GM12878 (cell line): Measurements from ENCODE around the gene ASPHD1.

Experiments
- BHLHE40 ChIP-seq, 2 experiments: fragments of 450-650 bp in 1 of 2; IDR thresholded peaks; 2 replicates each; pipeline ENCODE4 v1.6.1; 2011 to 2017; ENCODE audit warnings: low read depth in 2 of 2, borderline replicate concordance in 1 of 2, improper control_type of control experiment in 1 of 2, low read length in 1 of 2, mild to moderate bottlenecking in 1 of 2
- GATAD2B ChIP-seq: fragments of 450-650 bp; conservative IDR thresholded peaks from 2 replicates; pipeline ENCODE4 v1.6.1; 2017; ENCODE audit warnings: low read depth, mild to moderate bottlenecking, moderate library complexity
- MEF2A ChIP-seq: IDR thresholded peaks from 2 replicates; pipeline ENCODE4 v1.6.1; 2011; ENCODE audit warnings: low read depth, mild to moderate bottlenecking, low read length, moderate library complexity; ENCODE audit not compliant: insufficient read depth
- PML ChIP-seq: IDR thresholded peaks from 2 replicates; pipeline ENCODE4 v1.6.1; 2012; ENCODE audit warnings: low read length, inconsistent platforms
- POLR2A ChIP-seq: IDR thresholded peaks from 2 replicates; pipeline ENCODE4 v1.6.1; 2011; ENCODE audit warnings: low read depth, mild to moderate bottlenecking, low read length
- POLR2AphosphoS2 ChIP-seq: IDR thresholded peaks from 2 replicates; pipeline ENCODE4 v1.6.1; 2011; ENCODE audit warnings: low read depth, mild to moderate bottlenecking, low read length, improper control_type of control experiment, moderate library complexity
- POLR2AphosphoS5 ChIP-seq: IDR thresholded peaks from 2 replicates; pipeline ENCODE4 v1.6.1; 2011; ENCODE audit warnings: mild to moderate bottlenecking, low read length, inconsistent platforms
- RELA ChIP-seq: fragments of 450-650 bp; IDR thresholded peaks from 2 replicates; pipeline ENCODE4 v1.8.0; 2014; ENCODE audit warnings: borderline replicate concordance; ENCODE audit not compliant: partially characterized antibody
- SIN3A ChIP-seq: IDR thresholded peaks from 2 replicates; pipeline ENCODE4 v1.6.1; 2012; ENCODE audit warnings: low read depth, low read length, improper control_type of control experiment
- YY1 ChIP-seq: IDR thresholded peaks from 2 replicates; pipeline ENCODE4 v1.6.1; 2011; ENCODE audit warnings: low read depth, mild to moderate bottlenecking, low read length
- TF ChIP-seq, protein P1 (sequence below): fragments of 450-650 bp; IDR thresholded peaks from 2 replicates; pipeline ENCODE4 v1.6.1; 2017; ENCODE audit warnings: mild to moderate bottlenecking
- TF ChIP-seq, protein P2 (sequence below), 3 experiments: IDR thresholded peaks in 2 of 3; conservative IDR thresholded peaks in 1 of 3; 2 replicates each; pipeline ENCODE4 v1.5.1; 2011; ENCODE audit warnings: low read depth in 3 of 3, low read length in 3 of 3, mild to moderate bottlenecking in 3 of 3, control low read depth in 2 of 3, moderate library complexity in 2 of 3, inconsistent platforms in 1 of 3, mixed read lengths in 1 of 3; ENCODE audit not compliant: control insufficient read depth in 2 of 3, insufficient read depth in 1 of 3; ENCODE audit errors: extremely low read depth in 1 of 3
- TF ChIP-seq, protein P3 (sequence below): IDR thresholded peaks from 2 replicates; pipeline ENCODE4 v1.6.1; 2011; ENCODE audit warnings: low read depth, low read length, improper control_type of control experiment, borderline replicate concordance

DNA sequence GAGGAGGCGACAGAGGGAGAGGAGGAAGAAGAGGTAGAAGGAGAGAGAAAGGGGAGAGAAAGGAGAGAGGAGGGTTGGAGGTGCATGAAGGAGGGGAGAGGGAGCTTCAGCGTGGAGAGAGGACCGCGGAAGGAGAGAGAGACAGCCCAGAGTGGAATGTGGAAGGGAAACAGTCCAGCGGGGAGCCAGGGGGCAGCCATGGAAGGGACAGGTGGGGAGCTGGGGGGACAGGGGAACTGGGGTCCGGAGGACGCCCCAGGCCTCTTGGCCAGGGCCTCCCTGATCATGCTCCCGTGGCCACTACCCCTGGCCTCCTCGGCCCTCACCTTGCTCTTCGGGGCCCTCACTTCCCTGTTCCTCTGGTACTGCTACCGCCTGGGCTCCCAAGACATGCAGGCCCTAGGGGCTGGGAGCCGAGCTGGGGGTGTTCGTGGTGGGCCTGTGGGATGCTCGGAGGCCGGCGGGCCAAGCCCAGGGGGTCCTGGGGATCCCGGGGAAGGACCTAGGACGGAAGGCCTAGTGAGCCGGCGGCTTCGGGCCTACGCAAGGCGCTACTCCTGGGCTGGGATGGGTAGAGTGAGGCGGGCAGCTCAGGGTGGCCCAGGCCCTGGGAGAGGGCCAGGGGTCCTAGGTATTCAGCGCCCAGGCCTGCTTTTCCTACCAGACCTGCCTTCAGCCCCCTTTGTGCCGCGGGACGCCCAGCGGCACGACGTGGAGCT lies 759 bp downstream of the ASPHD1 start:
- TF ChIP-seq SIN3A (no peak), POLR2AphosphoS2 (no peak), POLR2A (no peak), POLR2AphosphoS5 (no peak), GATAD2B (no peak), PML (no peak), MEF2A (no peak), BHLHE40 (IDR thresholded peaks at IDR 0.05; ENCODE audit: borderline replicate concordance in 1 of 2, low read depth in 2 of 2, low read length in 1 of 2) (no peak), YY1 (no peak), RELA (no peak)
- TF ChIP-seq, protein P1, sequence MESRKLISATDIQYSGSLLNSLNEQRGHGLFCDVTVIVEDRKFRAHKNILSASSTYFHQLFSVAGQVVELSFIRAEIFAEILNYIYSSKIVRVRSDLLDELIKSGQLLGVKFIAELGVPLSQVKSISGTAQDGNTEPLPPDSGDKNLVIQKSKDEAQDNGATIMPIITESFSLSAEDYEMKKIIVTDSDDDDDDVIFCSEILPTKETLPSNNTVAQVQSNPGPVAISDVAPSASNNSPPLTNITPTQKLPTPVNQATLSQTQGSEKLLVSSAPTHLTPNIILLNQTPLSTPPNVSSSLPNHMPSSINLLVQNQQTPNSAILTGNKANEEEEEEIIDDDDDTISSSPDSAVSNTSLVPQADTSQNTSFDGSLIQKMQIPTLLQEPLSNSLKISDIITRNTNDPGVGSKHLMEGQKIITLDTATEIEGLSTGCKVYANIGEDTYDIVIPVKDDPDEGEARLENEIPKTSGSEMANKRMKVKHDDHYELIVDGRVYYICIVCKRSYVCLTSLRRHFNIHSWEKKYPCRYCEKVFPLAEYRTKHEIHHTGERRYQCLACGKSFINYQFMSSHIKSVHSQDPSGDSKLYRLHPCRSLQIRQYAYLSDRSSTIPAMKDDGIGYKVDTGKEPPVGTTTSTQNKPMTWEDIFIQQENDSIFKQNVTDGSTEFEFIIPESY, result no peak
- TF ChIP-seq, protein P2, sequence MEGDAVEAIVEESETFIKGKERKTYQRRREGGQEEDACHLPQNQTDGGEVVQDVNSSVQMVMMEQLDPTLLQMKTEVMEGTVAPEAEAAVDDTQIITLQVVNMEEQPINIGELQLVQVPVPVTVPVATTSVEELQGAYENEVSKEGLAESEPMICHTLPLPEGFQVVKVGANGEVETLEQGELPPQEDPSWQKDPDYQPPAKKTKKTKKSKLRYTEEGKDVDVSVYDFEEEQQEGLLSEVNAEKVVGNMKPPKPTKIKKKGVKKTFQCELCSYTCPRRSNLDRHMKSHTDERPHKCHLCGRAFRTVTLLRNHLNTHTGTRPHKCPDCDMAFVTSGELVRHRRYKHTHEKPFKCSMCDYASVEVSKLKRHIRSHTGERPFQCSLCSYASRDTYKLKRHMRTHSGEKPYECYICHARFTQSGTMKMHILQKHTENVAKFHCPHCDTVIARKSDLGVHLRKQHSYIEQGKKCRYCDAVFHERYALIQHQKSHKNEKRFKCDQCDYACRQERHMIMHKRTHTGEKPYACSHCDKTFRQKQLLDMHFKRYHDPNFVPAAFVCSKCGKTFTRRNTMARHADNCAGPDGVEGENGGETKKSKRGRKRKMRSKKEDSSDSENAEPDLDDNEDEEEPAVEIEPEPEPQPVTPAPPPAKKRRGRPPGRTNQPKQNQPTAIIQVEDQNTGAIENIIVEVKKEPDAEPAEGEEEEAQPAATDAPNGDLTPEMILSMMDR (IDR thresholded peaks at IDR 0.05 in 2 of 3, conservative IDR thresholded peaks at IDR 0.05 in 1 of 3; ENCODE audit: control insufficient read depth in 2 of 3, extremely low read depth in 1 of 3, insufficient read depth in 1 of 3, low read depth in 3 of 3, low read length in 3 of 3), result no peak
- TF ChIP-seq, protein P3, sequence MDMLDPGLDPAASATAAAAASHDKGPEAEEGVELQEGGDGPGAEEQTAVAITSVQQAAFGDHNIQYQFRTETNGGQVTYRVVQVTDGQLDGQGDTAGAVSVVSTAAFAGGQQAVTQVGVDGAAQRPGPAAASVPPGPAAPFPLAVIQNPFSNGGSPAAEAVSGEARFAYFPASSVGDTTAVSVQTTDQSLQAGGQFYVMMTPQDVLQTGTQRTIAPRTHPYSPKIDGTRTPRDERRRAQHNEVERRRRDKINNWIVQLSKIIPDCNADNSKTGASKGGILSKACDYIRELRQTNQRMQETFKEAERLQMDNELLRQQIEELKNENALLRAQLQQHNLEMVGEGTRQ, result no peak
